Activated T-cell treated with anti-CD3 and anti-CD28 coated beads for 48 hours (primary cell): Measurements from ENCODE around the gene CRY1.

ENCODE experiments used
- DNase-seq: peaks from one replicate; pipeline ENCODE4 v3.0.0-alpha.2; 2020; ENCODE audit warnings: low read depth

CRY1 gene

GRCh38 chr12:107093417-107094182 is at the start of gene CRY1:
Gene CRY1 (minus strand): TSS chr12:107093549. CDS start chr12:107092961, 588 bp downstream.
- peak; percentile 91 for DNase-seq

GRCh38 chr12:107139787-107140186 is 46.4 kb upstream of the CRY1 start:
- no peak for DNase-seq

- DNase-seq = no peak
Measured at GRCh38 chr12:107138990-107139389, 45.6 kb upstream of the CRY1 start.

- DNase-seq = no peak
Measured at GRCh38 chr12:107135177-107135576, 41.8 kb upstream of the CRY1 start.

- DNase-seq = peak; percentile 34
Measured at GRCh38 chr12:107134558-107134957, 41.2 kb upstream of the CRY1 start.

- no peak for DNase-seq
Measured at GRCh38 chr12:107133462-107133861, 40.1 kb upstream of the CRY1 start.

- DNase-seq = no peak
Measured at GRCh38 chr12:107131832-107132616, 38.7 kb upstream of the CRY1 start.

- no peak for DNase-seq
Measured at GRCh38 chr12:107130830-107131611, 37.7 kb upstream of the CRY1 start.

- DNase-seq = no peak
Measured at GRCh38 chr12:107129315-107129930, 36.1 kb upstream of the CRY1 start.

GRCh38 chr12:107127482-107128430 is 34.4 kb upstream of the CRY1 start:
- no peak for DNase-seq

GRCh38 chr12:107126796-107127481 is 33.6 kb upstream of the CRY1 start:
- DNase-seq = no peak

- no peak for DNase-seq
Measured at GRCh38 chr12:107125833-107126232, 32.5 kb upstream of the CRY1 start.

GRCh38 chr12:107122452-107122958 is 29.2 kb upstream of the CRY1 start:
- no peak for DNase-seq

- no peak for DNase-seq
Measured at GRCh38 chr12:107119091-107119490, 25.7 kb upstream of the CRY1 start.

GRCh38 chr12:107118624-107119023 is 25.3 kb upstream of the CRY1 start:
- no peak for DNase-seq

- no peak for DNase-seq
Measured at GRCh38 chr12:107115119-107115518, 21.8 kb upstream of the CRY1 start.

GRCh38 chr12:107111314-107111713 is 18.0 kb upstream of the CRY1 start:
- no peak for DNase-seq

- no peak for DNase-seq
Measured at GRCh38 chr12:107109726-107110719, 16.7 kb upstream of the CRY1 start.

GRCh38 chr12:107108995-107109508 is 15.7 kb upstream of the CRY1 start:
- DNase-seq = no peak
